Karpas-422 (cell line): ENCODE measurements around the gene DNAJA3. TPM values are rescaled to one million over a fixed set of nuclear protein-coding genes. Genes with fewer than 3 reads are reported as not detected.

Source experiments
- DNase-seq: peaks from one replicate; pipeline ENCODE4 v3.0.0-alpha.2; 2015
- H2AFZ ChIP-seq: fragments of 200-600 bp; sonication (generic); 2 replicates; pipeline ENCODE4 v1.6.1; 2014; ENCODE audit warnings: antibody characterized with exemption, low read length, mixed read lengths
- H3K27ac ChIP-seq: fragments of 200-600 bp; sonication (generic); 2 replicates; pipeline ENCODE4 v1.5.1; 2014; ENCODE audit warnings: mild to moderate bottlenecking, low read length, moderate library complexity
- H3K27me3 ChIP-seq: fragments of 200-600 bp; sonication (generic); 2 replicates; pipeline ENCODE4 v1.6.1; 2014; ENCODE audit warnings: low read length, mixed read lengths
- H3K36me3 ChIP-seq: fragments of 200-600 bp; sonication (generic); 2 replicates; pipeline ENCODE4 v1.6.1; 2014; ENCODE audit warnings: low read length, mixed read lengths; ENCODE audit not compliant: insufficient read depth
- H3K4me1 ChIP-seq: fragments of 200-600 bp; sonication (generic); 2 replicates; pipeline ENCODE4 v1.6.1; 2014; ENCODE audit warnings: mild to moderate bottlenecking, low read length, mixed read lengths
- H3K4me2 ChIP-seq: fragments of 200-600 bp; sonication (generic); 2 replicates; pipeline ENCODE4 v1.6.1; 2014; ENCODE audit warnings: low read length, low read depth, mild to moderate bottlenecking; ENCODE audit not compliant: poor library complexity, severe bottlenecking
- H3K4me3 ChIP-seq: fragments of 200-600 bp; sonication (generic); 2 replicates; pipeline ENCODE4 v1.5.1; 2014; ENCODE audit warnings: mild to moderate bottlenecking, antibody characterized with exemption, low read length, mixed read lengths
- H3K79me2 ChIP-seq: fragments of 200-600 bp; sonication (generic); 2 replicates; pipeline ENCODE4 v1.6.1; 2014; ENCODE audit warnings: mild to moderate bottlenecking, low read length, mixed read lengths
- H3K9ac ChIP-seq: fragments of 200-600 bp; sonication (generic); 2 replicates; pipeline ENCODE4 v1.6.0; 2014; ENCODE audit warnings: low read length
- H3K9me2 ChIP-seq: fragments of 200-600 bp; sonication (generic), shearing (Covaris generic); replicated peaks from 2 replicates; pipeline ENCODE4 v1.6.0; 2014; ENCODE audit warnings: mild to moderate bottlenecking, low read length, moderate library complexity; ENCODE audit not compliant: insufficient read depth
- H3K9me3 ChIP-seq: fragments of 300-700, 200-600 bp; sonication (generic); 2 replicates; pipeline ENCODE4 v1.6.1; 2014; ENCODE audit warnings: low read length, mixed read lengths
- H4K20me1 ChIP-seq: fragments of 200-600 bp; sonication (generic); 2 replicates; pipeline ENCODE4 v1.6.1; 2014; ENCODE audit warnings: mild to moderate bottlenecking, antibody characterized with exemption, low read length, low read depth; ENCODE audit not compliant: insufficient read depth
- total RNA-seq: library from RNA; depleted of rRNA; stranded (reverse); fragments of >200 nt; shearing (Covaris generic); gene quantifications from 2 replicates; pipeline ENCODE4 v1.2.3, GENCODE V29; 2014; ENCODE audit warnings: low replicate concordance

DNAJA3 gene
- total RNA-seq, 1 experiment from 2014 or later: 56.5 TPM

DNA sequence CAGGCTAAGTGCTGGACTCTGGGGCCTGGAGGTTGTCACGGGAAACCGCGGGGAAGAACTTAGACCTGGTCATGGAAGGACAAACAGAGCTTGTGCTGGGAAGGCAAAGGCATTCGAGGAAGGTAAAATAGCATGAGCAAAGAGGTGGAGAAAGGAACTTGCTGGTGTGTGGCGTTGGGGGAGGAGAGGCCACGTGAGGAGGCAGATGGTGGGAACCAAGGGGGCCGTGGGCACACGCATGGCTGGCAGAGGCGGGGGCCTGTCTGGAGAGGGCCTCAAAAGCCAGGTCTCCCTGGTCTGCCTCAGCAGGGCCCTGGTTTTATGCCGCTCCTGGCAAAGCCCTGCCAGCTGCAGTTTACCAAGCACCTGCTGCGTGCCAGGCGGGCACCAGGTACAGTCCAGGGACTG is 24.6 kb upstream of the DNAJA3 start:
- Histone ChIP-seq H3K79me2 (0 out of 2 replicates have a peak, but pooled peaks cover 8% of the 10 kb centered on the region), H3K9ac (no peak overlapping the region), H3K9me3 (no peaks in the 10 kb centered on the region), H4K20me1 (no peaks in the 10 kb centered on the region), H3K4me2 (no peak overlapping the region), H3K4me3 (no peak overlapping the region), H3K36me3 (peaks cover 9% of the 10 kb centered on the region; the same call in 1 of the 2 replicates), H3K9me2 (no peaks in the 10 kb centered on the region), H3K27ac (no peak overlapping the region), H2AFZ (no peak overlapping the region), H3K4me1 (peaks cover 17% of the 10 kb centered on the region), H3K27me3 (no peaks in the 10 kb centered on the region)
- DNase-seq: no peak

DNA sequence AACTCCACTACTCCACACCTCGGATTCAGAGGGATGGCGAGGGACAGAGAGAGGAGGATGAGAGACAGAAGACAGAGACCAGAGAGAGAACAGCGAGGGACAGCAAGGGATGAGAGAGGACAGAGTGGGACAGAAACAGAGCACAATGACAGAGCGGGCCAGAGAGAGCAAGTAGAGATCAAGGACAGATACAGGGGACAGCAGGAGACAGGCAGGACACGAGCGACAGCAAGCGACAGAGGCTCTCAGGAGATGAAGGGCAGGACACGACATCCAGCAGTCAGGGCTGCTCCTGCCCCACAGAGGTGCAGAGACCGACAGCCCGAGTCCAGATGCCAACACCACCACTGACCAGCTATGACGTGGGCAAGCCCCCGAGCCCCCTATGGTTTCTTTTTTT is 24.2 kb upstream of the DNAJA3 start:
- H3K27me3 ChIP-seq: no peaks in the 10 kb centered on the region
- no peaks in the 10 kb centered on the region for H3K9me3 ChIP-seq
- H3K36me3 ChIP-seq: peaks cover 9% of the 10 kb centered on the region; the same call in 1 of the 2 replicates
- no peaks in the 10 kb centered on the region for H4K20me1 ChIP-seq
- DNase-seq: no peak
- no peak overlapping the region for H3K4me3 ChIP-seq
- H3K4me2 ChIP-seq: no peak overlapping the region
- H2AFZ ChIP-seq: no peak overlapping the region
- H3K79me2 ChIP-seq: 0 out of 2 replicates have a peak, but pooled peaks cover 8% of the 10 kb centered on the region
- peaks cover 17% of the 10 kb centered on the region for H3K4me1 ChIP-seq
- H3K9ac ChIP-seq: no peak overlapping the region
- no peaks in the 10 kb centered on the region for H3K9me2 ChIP-seq
- no peak overlapping the region for H3K27ac ChIP-seq

DNA sequence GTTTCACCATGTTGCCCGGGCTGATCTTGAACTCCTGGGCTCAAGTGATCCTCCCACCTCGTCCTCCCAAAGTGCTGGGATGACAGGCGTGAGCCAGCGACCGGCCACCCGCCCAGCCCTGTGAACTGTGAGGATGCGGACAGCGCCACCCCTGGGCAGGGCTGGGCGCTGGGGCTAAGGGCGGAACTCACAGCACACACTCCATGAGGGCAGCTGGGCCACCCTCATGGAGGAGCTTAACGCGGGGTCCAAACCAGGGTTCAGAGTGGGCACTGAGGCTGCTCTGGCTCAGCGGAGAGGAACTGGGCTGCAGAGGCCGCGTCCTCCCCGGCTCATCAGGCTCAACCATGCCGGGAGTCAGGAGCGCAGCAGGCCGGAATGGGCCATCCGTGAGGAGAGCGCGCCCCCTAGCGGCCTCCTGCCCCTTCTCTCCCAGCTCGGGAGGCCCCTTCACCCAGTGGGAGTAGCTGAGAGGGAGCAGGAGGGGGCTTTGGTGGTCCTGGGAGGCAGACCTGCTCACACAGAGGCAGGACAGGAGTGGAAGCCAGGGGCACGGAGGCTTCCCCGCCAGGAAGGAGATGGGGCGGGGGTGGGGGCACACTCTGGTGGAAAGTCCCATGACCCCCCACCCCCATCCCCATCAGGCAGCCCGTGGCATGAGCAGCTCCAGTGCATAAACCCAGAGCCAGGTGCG is 23.1 kb upstream of the DNAJA3 start:
- H3K79me2 ChIP-seq: 0 out of 2 replicates have a peak, but pooled peaks cover 8% of the 10 kb centered on the region
- H4K20me1 ChIP-seq: no peaks in the 10 kb centered on the region
- no peaks in the 10 kb centered on the region for H3K9me3 ChIP-seq
- peak; percentile 91 for DNase-seq
- no peaks in the 10 kb centered on the region for H3K27me3 ChIP-seq
- peaks cover 9% of the 10 kb centered on the region; the same call in 1 of the 2 replicates for H3K36me3 ChIP-seq
- no peaks in the 10 kb centered on the region for H3K9me2 ChIP-seq
- peak overlapping the region; percentile 61 for H3K4me2 ChIP-seq
- peaks cover 17% of the 10 kb centered on the region for H3K4me1 ChIP-seq
- H3K9ac ChIP-seq: peak overlapping the region; percentile 58
- peak overlapping the region; percentile 35; the same call in 1 of the 2 replicates for H3K4me3 ChIP-seq
- no peak overlapping the region for H2AFZ ChIP-seq
- 0 out of 2 replicates have a peak overlapping the region, but pooled peaks have one; percentile 22 for H3K27ac ChIP-seq

DNA sequence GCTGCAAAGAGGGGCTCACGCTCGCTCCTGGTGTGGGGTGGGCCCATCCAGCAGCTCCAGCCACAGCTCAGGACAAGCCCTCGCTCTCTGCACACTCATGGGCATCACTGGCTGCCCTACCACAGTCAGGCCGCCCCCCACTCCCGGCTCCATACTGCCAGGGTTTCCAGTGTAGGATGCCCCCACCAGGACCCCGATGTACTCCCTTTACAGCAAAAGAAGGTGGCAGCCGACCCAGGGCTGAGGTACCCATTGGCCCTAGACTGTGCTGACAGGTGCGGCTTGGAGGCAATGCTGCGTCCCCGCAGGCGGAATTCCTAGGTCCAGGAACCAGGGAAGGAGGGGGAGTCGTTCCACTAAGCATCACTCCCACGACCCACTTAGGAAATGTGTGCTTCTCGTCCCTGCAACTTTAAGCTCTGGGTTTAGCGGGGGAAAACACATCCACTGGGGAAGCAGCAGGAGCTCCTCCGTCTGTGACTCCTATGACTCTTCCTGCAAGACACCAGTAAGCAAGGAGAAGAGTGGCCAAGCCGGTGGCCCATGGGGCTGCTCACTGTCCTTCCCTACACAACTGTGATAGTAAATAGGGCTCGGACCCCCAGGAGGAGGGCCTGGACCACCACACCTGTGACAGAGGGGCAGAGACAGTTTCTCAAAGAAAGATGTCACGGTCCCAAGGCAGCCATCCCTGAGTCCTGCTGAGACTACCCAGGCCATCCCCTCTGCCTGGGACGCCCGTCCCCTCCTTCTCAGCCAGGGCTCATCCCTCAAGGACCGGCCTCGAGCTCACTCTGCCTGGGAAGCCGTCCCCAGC is 22.3 kb upstream of the DNAJA3 start:
- Histone ChIP-seq H3K4me3 (no peak overlapping the region), H3K36me3 (peaks cover 9% of the 10 kb centered on the region; the same call in 1 of the 2 replicates), H3K9me2 (no peaks in the 10 kb centered on the region), H3K27me3 (no peaks in the 10 kb centered on the region), H4K20me1 (no peaks in the 10 kb centered on the region), H3K9ac (no peak overlapping the region), H3K27ac (no peak overlapping the region), H3K79me2 (0 out of 2 replicates have a peak, but pooled peaks cover 8% of the 10 kb centered on the region), H3K4me1 (peaks cover 17% of the 10 kb centered on the region), H3K4me2 (no peak overlapping the region), H2AFZ (no peak overlapping the region), H3K9me3 (no peaks in the 10 kb centered on the region)
- peak; percentile 20 for DNase-seq

GRCh38 chr16:4404247-4404966 is 21.3 kb upstream of the DNAJA3 start:
- no peaks in the 10 kb centered on the region for H4K20me1 ChIP-seq
- 0 out of 2 replicates have a peak, but pooled peaks cover 5% of the 10 kb centered on the region for H3K79me2 ChIP-seq
- H3K9me2 ChIP-seq: no peaks in the 10 kb centered on the region
- no peak overlapping the region for H3K4me3 ChIP-seq
- H2AFZ ChIP-seq: no peak overlapping the region
- H3K27me3 ChIP-seq: no peaks in the 10 kb centered on the region
- peak overlapping the region; percentile 28 for H3K9ac ChIP-seq
- H3K36me3 ChIP-seq: peaks cover 2% of the 10 kb centered on the region; the same call in 1 of the 2 replicates
- peak; percentile 90 for DNase-seq
- H3K27ac ChIP-seq: no peak overlapping the region
- no peak overlapping the region for H3K4me2 ChIP-seq
- no peaks in the 10 kb centered on the region for H3K9me3 ChIP-seq
- H3K4me1 ChIP-seq: peaks cover 17% of the 10 kb centered on the region

GRCh38 chr16:4404967-4405696 is 20.5 kb upstream of the DNAJA3 start:
- no peaks in the 10 kb centered on the region for H3K36me3 ChIP-seq

DNA sequence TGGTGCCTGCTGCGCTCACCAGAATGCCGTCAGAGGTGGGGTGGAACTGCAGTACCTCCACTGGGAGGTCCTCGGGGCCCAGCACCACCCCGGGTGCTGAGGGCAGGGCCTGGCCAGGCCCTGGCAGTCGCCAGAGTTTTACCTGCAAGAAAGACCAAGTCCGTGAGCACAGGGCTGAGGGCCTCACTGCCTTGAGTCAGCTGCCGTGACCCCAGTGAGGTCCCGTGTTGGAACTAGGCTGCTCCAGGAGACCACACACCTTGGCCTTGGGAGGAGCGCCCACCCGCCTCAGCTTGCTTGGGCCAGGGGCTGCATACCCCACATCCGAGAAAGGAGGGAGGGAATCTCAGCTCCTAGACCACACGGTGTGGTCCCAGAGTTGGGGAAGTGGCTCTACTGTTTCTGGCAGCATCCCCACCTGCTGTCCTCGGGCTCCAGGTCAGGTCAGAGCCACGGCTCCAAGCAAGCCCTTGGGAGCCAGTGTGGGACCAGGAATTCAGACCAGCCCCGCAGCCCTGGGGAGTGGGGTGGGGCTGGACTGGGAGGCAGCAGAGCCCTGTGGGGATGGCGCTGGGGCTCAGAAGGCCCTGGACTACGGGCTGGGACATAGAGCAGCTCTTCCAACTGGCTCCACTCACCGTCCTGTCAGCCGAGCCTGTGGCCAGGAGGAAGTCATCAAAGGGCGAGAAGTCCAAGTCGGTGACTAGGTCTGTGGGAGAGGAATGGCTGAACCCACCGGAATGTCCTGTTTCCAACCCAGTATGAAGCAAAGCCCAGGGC is 17.9 kb upstream of the DNAJA3 start:
- DNase-seq: no peak
- H3K79me2 ChIP-seq: peaks cover 7% of the 10 kb centered on the region
- H3K4me2 ChIP-seq: no peak overlapping the region
- no peaks in the 10 kb centered on the region for H3K9me3 ChIP-seq
- peaks cover under 1% of the 10 kb centered on the region; the same call in 1 of the 2 replicates for H3K36me3 ChIP-seq
- H3K27me3 ChIP-seq: no peaks in the 10 kb centered on the region
- no peak overlapping the region for H3K4me3 ChIP-seq
- no peak overlapping the region for H2AFZ ChIP-seq
- no peaks in the 10 kb centered on the region for H3K9me2 ChIP-seq
- no peak overlapping the region for H3K9ac ChIP-seq
- no peaks in the 10 kb centered on the region for H4K20me1 ChIP-seq
- peaks cover 10% of the 10 kb centered on the region for H3K4me1 ChIP-seq
- H3K27ac ChIP-seq: no peak overlapping the region

More at GRCh38 chr16:4404967-4405696, 20.5 kb upstream of the DNAJA3 start:
- no peaks in the 10 kb centered on the region for H3K9me3 ChIP-seq
- H3K9me2 ChIP-seq: no peaks in the 10 kb centered on the region
- H3K27me3 ChIP-seq: no peaks in the 10 kb centered on the region
- no peak overlapping the region for H3K4me2 ChIP-seq
- H2AFZ ChIP-seq: no peak overlapping the region
- H4K20me1 ChIP-seq: no peaks in the 10 kb centered on the region
- H3K27ac ChIP-seq: no peak overlapping the region
- peaks cover 17% of the 10 kb centered on the region for H3K4me1 ChIP-seq
- H3K4me3 ChIP-seq: no peak overlapping the region
- H3K9ac ChIP-seq: no peak overlapping the region
- 0 out of 2 replicates have a peak, but pooled peaks cover 5% of the 10 kb centered on the region for H3K79me2 ChIP-seq
- peak; percentile 38 for DNase-seq
